ENCODE results near the gene SYNPO2.

The SYNPO2 gene

GRCh38 chr4:119106036-119107000, 217.7 kb downstream of the SYNPO2 start:
- peaks cover 6% of the 10 kb centered on the region for H3K4me1 Mint-ChIP-seq (ENCODE audit: low read depth)
- no peaks in the 10 kb centered on the region for H3K27me3 Mint-ChIP-seq
- H3K27ac Mint-ChIP-seq = no peak overlapping the region
- H3K9me3 Mint-ChIP-seq (ENCODE audit: low read depth) = no peaks in the 10 kb centered on the region
- H3K4me3 Mint-ChIP-seq = no peak overlapping the region
- H3K36me3 Mint-ChIP-seq = no peaks in the 10 kb centered on the region

GRCh38 chr4:119110121-119110520, 221.5 kb downstream of the SYNPO2 start:
- Mint-ChIP-seq H3K27me3 (peaks cover 1% of the 10 kb centered on the region), H3K4me3 (no peak overlapping the region), H3K9me3 (ENCODE audit: low read depth) (no peaks in the 10 kb centered on the region), H3K27ac (no peak overlapping the region), H3K36me3 (no peaks in the 10 kb centered on the region), H3K4me1 (ENCODE audit: low read depth) (peaks cover 11% of the 10 kb centered on the region)

Measured in activated naive CD8-positive, alpha-beta T cell (primary cell).